Rectal smooth muscle tissue (tissue), 1 donor: Measurements from ENCODE around the gene USP6NL.

Experiments
- H3K27ac ChIP-seq: one replicate; pipeline ENCODE4 v1.7.0; 2013; ENCODE audit warnings: low read depth, low read length, inconsistent platforms
- H3K27me3 ChIP-seq: one replicate; pipeline ENCODE4 v1.7.0; 2013; ENCODE audit warnings: low read length; ENCODE audit not compliant: control insufficient read depth, insufficient read depth
- H3K36me3 ChIP-seq: one replicate; pipeline ENCODE4 v1.7.0; 2013; ENCODE audit warnings: low read length; ENCODE audit not compliant: control insufficient read depth, insufficient read depth
- H3K4me1 ChIP-seq: one replicate; pipeline ENCODE4 v1.7.0; 2013; ENCODE audit warnings: low read length; ENCODE audit not compliant: control insufficient read depth, insufficient read depth
- H3K4me3 ChIP-seq: one replicate; pipeline ENCODE4 v1.7.0; 2013; ENCODE audit warnings: low read length
- H3K9ac ChIP-seq: one replicate; pipeline ENCODE4 v1.7.0; 2013; ENCODE audit warnings: low read length

The USP6NL gene

DNA sequence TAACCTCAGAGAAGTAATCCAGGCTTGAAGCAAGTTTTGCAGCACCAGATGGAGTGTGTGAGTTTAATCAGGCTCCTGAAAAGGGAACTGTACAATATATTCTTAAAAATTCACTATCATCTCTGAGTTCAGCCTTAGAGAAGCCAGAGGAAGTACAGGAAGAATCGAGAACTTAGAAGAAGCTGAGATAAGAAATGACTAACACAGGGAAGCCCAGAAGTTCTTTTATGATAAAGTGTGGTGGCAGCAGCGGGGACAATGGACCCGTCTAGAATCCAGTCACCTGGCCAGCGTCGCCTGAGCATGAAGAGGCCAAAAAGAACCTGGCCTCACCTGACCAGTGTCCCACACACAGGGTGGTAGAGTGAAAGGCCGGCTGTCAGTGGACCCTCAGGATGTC lies 161.0 kb downstream of the USP6NL start:
- Histone ChIP-seq H3K4me1 (no peaks in the 10 kb centered on the region), H3K27ac (no peak overlapping the region), H3K36me3 (no peaks in the 10 kb centered on the region), H3K27me3 (no peaks in the 10 kb centered on the region), H3K4me3 (no peak overlapping the region), H3K9ac (no peak overlapping the region)

DNA sequence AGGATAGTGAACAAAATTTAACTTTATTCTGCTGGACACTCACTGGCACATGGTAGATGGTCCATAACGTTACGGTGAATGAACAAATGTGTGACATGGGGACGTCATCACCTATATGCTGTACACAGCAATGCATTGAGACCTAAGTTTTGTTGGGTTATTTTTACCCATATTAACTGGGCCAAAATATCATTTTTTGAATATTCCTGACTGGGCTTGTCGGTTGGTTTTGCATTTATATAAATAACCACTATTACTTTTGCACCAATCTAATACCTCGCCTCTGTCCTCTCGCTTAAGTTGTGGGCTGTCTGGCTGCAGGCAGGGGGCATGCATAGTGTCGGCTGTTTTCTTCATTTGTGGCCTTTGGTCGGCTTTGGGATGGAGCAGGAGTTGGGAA lies 161.7 kb downstream of the USP6NL start:
- Histone ChIP-seq H3K36me3 (no peaks in the 10 kb centered on the region), H3K4me1 (no peaks in the 10 kb centered on the region), H3K27me3 (no peaks in the 10 kb centered on the region), H3K4me3 (no peak overlapping the region), H3K27ac (no peak overlapping the region), H3K9ac (no peak overlapping the region)

DNA sequence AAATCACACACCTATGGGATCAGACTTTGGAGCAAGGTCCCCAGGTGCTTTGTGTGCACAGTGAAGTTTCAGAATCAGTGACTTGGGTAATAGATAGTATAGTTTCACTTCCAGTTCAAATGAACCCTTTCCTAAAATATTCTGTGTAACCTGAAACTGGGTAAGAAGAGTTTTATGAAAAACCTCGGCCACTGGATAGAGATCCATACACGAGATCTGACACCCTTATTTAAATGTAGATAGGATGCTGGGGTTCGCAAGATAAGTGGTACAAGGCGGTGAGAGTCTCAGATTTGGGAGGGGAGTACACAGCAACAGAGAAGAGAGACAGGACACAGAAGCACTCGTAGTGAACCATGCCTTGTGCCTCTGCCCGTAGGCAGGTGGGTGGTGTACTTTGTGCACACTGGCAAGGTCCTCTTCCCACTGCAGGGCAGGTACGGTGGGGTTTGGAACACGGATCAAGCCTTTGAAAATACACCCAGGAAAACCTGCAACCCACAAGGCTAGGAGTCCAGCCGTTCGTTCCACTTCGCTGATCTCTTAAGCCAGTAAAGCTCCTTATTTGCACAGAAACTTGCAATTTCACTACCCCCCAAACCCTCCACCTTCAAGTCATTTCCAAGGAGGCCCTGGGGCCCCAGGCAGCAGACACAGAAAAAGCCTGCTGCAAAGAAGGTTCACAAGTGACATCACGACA lies 162.8 kb downstream of the USP6NL start:
- H3K27ac ChIP-seq: no peak overlapping the region
- no peaks in the 10 kb centered on the region for H3K27me3 ChIP-seq
- no peak overlapping the region for H3K4me3 ChIP-seq
- no peaks in the 10 kb centered on the region for H3K4me1 ChIP-seq
- H3K9ac ChIP-seq: no peak overlapping the region
- no peaks in the 10 kb centered on the region for H3K36me3 ChIP-seq

DNA sequence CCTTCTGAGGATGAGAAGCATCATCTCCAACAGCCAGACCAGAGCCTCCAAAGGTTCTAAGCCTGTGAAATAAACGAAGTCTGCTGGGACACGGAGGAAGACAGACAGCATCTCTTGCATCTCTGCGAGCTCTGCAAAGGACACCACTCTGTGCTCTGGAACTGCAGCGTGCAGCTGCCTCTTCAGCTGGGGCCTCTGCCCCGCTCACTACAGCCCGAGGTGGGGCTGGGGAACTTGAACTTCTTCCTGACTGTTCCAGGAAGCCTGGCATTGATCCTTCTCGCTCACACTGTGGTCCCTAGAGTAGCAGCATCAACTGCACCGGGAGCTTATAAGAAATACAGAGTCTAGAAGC lies 163.3 kb downstream of the USP6NL start:
- H3K36me3 ChIP-seq: no peaks in the 10 kb centered on the region
- no peaks in the 10 kb centered on the region for H3K4me1 ChIP-seq
- no peak overlapping the region for H3K4me3 ChIP-seq
- H3K27me3 ChIP-seq: no peaks in the 10 kb centered on the region
- no peak overlapping the region for H3K27ac ChIP-seq
- H3K9ac ChIP-seq: no peak overlapping the region

DNA sequence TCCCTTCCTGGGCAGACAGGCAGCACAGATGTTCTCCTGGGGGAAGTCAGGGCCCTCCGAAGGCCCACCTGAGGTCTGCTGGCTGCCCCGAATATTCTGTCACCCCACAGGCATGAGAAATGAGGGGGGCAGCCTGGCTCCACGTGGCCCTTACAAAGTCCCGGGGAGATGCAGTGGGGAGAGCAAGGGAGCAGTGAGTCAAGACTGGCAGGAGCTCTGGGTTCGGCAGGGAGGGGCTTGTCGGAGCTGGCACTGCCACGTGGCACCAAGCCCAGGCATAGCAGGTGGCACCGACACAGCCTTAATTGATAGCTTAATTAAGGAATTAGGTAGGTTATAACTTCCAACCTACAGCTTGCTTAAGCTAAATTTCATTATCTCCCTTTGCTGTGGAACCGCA lies 163.9 kb downstream of the USP6NL start:
- no peak overlapping the region for H3K4me3 ChIP-seq
- H3K27ac ChIP-seq: no peak overlapping the region
- no peaks in the 10 kb centered on the region for H3K4me1 ChIP-seq
- no peaks in the 10 kb centered on the region for H3K36me3 ChIP-seq
- H3K27me3 ChIP-seq: no peaks in the 10 kb centered on the region
- no peak overlapping the region for H3K9ac ChIP-seq

DNA sequence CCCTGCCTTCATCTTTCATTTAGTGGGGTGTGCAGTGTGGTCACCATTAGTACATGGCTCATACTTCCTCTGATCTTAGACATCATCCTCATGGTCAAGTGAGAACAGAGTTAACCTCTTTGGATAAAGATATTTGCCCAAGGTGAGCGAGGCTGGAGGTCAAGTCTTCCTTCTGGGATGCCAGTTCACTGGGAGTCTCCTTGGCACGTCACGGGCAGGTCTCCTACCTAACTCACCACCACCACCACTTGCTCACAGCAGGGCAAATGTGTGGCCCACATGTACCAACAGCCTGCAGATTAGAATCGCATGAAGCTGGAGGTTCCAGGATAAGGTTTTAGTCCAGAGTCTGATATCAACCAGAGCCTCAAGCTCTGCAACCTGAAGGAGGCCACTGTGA lies 164.6 kb downstream of the USP6NL start:
- H3K9ac ChIP-seq: no peak overlapping the region
- H3K4me1 ChIP-seq: no peaks in the 10 kb centered on the region
- no peaks in the 10 kb centered on the region for H3K27me3 ChIP-seq
- H3K4me3 ChIP-seq: no peak overlapping the region
- H3K27ac ChIP-seq: no peak overlapping the region
- H3K36me3 ChIP-seq: no peaks in the 10 kb centered on the region

DNA sequence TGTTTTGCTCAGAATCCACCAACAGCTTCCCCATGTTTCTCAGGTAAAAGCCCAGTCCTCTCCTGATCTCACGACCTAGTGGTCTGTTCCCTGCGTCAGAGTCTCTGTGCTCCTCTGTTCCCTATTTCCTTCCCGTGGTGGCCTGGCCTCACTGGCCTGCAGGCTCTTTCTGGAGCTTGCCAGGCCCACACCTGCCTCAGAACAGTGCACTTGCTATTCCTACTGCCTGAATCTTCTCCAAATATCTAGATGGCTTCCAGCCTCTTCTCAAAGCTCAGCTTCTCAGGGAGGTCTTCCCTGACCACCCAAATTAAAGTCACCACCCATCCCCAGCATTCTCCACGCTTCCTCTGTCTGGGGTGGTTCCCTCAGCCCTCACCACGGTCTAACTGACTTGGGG lies 165.3 kb downstream of the USP6NL start:
- H3K4me1 ChIP-seq: no peaks in the 10 kb centered on the region
- no peak overlapping the region for H3K9ac ChIP-seq
- H3K27me3 ChIP-seq: no peaks in the 10 kb centered on the region
- H3K36me3 ChIP-seq: no peaks in the 10 kb centered on the region
- H3K4me3 ChIP-seq: no peak overlapping the region
- no peak overlapping the region for H3K27ac ChIP-seq

DNA sequence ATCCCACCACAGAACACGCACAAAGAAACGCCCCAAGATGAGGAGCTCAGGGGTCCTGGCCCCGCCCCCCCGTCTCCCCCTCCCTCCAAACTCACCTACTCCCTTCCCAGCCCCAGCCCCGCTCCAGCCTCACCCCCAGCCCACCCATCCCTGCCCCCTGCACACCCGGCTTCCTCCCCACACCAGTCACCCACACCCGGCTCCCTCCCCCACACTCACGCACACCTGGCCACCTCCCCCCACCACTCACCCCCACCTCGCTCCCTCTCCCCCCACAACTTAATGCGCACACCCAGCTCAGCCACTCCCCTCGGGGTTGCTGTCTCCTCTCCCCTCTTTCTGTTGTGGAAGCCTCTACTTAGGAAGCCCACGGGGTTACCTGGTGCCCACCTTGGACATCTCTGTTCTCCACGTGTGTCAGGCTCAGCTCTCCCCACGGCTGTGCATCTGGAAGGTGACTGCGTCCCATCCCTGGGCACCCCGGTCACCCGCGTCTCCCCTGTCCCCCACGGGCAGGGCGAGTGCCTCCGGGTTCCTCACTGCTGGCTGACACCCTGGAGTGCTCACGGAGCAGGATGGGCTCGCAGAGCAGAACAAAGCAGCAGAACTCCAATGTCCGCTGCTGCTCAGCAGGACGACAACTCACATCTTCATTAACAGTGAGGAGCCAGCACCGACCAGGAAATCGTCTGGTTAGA lies 166.8 kb downstream of the USP6NL start:
- Histone ChIP-seq H3K36me3 (no peaks in the 10 kb centered on the region), H3K9ac (no peak overlapping the region), H3K4me1 (no peaks in the 10 kb centered on the region), H3K27me3 (no peaks in the 10 kb centered on the region), H3K27ac (no peak overlapping the region), H3K4me3 (no peak overlapping the region)

DNA sequence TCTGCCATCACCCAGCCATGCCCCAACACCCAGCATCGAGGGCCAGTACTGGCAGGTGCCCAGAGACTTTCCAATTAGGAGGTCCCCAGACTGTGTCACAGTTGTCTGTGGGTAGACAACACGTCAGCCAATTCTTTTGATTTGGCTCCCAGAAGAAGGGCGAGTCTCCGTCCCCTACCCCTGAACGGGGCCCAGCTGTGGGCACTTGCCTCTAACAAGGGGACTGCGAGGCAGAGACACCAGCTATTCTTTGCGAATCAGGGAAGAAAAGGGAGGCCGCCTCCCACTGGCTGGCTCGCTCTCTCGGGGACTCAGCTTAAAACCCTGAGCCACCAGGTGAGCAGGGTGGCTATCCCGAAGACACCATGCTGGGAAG lies 167.3 kb downstream of the USP6NL start:
- Histone ChIP-seq H3K4me1 (no peaks in the 10 kb centered on the region), H3K36me3 (no peaks in the 10 kb centered on the region), H3K4me3 (no peak overlapping the region), H3K27me3 (no peaks in the 10 kb centered on the region), H3K27ac (no peak overlapping the region), H3K9ac (no peak overlapping the region)

DNA sequence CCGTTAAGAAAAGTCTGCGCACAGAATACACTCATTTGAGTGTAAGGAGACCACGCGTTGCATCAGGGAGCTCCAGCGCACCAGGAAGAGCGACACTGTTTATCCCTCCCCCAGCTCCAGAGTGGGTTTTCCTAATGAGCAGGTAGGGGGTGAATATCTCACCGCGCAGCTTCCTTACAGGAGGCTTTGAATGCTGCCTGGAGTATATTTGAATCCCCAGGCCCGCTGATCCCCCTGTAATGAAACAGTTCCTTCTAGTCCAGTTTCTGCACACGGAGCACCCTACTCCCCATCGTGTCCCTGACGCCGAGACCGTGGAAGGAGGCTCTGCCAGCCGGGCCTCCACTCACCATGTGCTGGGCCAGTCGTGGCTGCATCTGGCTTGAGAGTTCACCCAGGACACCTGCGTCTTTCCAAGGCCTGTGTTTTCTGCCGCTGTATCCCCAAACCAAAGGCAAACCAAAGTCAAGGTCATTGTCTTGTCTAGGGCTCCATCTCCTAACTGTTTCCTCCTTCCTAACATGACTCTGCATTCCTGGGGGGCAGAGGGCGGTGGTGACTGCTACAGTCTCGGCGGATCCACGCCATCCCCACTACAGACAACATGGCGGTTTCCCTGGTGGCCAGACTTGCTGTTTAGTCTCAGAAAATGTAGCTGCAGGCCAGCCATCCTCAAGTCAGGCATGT lies 167.8 kb downstream of the USP6NL start:
- Histone ChIP-seq H3K4me1 (no peaks in the 10 kb centered on the region), H3K27me3 (no peaks in the 10 kb centered on the region), H3K27ac (no peak overlapping the region), H3K36me3 (no peaks in the 10 kb centered on the region), H3K4me3 (no peak overlapping the region), H3K9ac (no peak overlapping the region)

DNA sequence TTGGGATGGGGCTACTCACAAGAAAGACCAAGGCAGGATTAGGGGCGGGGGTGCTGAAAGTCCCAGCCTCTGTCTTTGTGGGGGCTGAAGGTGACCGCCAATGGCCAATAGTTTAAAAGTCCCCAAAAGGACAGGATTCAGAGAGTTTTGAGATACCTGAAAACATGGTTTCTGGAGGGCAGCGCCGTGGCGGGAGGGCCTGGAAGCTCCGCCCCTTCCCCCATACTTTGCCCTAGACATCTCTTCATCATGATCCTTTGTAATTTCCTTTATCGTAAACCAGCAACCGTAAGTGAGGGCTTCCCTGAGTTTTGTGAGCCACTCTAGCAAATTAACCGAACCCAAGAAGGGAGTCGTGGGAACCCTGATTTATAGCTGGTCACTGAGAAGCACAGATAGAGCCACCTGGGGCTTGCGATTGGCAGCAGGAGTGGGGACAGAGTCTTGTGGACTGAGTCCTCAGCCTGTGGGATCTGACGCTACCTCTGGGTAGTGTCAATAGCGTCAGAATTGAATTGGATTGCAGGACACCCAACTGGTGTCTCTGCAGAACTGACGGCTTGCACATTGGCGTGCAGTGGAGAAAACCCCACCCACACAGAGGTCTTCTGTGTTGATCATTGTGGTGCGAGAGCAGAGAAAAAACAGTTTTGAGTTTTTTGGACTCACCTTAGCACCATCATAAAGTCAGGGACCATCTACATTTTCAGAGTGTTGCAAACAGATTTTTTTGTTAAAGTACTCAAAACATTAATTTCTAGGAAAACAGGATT lies 169.3 kb downstream of the USP6NL start:
- Histone ChIP-seq H3K9ac (no peak overlapping the region), H3K27ac (no peak overlapping the region), H3K4me3 (no peak overlapping the region), H3K27me3 (no peaks in the 10 kb centered on the region), H3K36me3 (no peaks in the 10 kb centered on the region), H3K4me1 (no peaks in the 10 kb centered on the region)

DNA sequence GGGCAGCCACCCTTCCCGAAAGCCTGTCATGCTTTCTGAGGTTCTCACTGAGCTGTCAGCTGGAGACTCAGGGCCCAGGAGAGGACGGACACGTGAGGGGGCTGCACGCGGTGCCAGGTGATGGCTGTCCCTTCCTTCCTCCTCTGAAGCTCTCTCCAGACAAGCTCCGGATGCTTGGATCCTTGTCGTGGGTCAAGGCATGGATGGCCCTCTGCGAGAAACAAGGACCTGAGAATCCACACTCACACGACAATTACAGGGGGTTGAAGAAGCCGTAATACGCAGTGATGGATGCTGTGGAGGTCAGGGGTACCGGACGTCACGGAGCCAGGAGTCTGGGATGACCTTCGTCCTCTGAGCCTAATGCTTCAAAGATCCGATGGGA lies 170.3 kb downstream of the USP6NL start:
- H3K27ac ChIP-seq: no peak overlapping the region
- no peaks in the 10 kb centered on the region for H3K36me3 ChIP-seq
- no peaks in the 10 kb centered on the region for H3K27me3 ChIP-seq
- no peak overlapping the region for H3K9ac ChIP-seq
- H3K4me1 ChIP-seq: no peaks in the 10 kb centered on the region
- H3K4me3 ChIP-seq: no peak overlapping the region
